ENCODE measurements around the gene EEIG1. TPM values are rescaled to one million over a fixed set of nuclear protein-coding genes. Genes with fewer than 3 reads are reported as not detected.

The EEIG1 gene
- total RNA-seq, 1 donor from 2014 or later: 27.3 TPM

DNA sequence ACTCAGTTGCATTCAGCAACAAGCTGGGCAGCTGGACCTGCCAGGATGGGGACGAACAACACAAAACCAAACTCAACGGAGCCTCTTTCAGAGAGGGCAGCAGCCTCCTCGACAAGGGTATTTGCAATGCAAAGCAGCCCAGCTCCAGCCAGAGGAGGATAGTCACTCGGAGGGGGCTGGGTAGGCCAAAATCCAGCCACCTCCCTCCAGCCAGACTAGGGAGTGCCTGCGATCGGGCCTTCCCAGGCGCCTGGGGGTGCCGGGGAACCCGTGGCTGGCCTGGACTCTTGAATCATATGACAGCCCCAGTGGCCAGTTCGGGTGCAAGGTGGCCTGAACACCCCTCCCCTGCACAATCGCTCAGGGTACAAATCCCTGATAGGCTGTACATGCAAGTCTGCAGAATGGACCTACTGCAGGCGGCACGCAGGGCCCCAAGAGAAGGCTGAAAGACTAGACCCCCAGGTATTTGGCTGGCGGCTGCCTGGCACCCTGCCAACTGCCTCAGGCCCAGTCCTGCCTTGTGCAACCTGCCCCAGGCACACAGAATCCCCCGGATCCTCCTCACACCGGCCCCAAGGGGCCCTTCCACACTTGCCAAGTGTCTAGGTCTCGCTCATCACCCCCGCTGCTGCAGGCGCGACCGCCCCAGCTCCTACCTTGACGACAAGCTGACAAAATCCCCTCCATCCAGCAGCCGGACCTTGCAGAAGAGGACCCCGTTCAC lies 1.3 kb downstream of the EEIG1 start:
- TF ChIP-seq, protein P1, sequence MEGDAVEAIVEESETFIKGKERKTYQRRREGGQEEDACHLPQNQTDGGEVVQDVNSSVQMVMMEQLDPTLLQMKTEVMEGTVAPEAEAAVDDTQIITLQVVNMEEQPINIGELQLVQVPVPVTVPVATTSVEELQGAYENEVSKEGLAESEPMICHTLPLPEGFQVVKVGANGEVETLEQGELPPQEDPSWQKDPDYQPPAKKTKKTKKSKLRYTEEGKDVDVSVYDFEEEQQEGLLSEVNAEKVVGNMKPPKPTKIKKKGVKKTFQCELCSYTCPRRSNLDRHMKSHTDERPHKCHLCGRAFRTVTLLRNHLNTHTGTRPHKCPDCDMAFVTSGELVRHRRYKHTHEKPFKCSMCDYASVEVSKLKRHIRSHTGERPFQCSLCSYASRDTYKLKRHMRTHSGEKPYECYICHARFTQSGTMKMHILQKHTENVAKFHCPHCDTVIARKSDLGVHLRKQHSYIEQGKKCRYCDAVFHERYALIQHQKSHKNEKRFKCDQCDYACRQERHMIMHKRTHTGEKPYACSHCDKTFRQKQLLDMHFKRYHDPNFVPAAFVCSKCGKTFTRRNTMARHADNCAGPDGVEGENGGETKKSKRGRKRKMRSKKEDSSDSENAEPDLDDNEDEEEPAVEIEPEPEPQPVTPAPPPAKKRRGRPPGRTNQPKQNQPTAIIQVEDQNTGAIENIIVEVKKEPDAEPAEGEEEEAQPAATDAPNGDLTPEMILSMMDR (IDR thresholded peaks at IDR 0.05; ENCODE audit: unreplicated experiment): no peak
- no peaks in the 10 kb centered on the region for H3K36me3 Mint-ChIP-seq (ENCODE audit: low read depth, unreplicated experiment)
- peaks cover 10% of the 10 kb centered on the region for H3K27me3 Mint-ChIP-seq (ENCODE audit: unreplicated experiment)
- H3K4me3 Mint-ChIP-seq (ENCODE audit: unreplicated experiment): peak overlapping the region; percentile 94
- H3K4me1 Mint-ChIP-seq (ENCODE audit: unreplicated experiment): peaks cover 21% of the 10 kb centered on the region
- H3K9me3 Mint-ChIP-seq (ENCODE audit: unreplicated experiment): no peaks in the 10 kb centered on the region
- H3K27ac Mint-ChIP-seq (ENCODE audit: unreplicated experiment): peak overlapping the region; percentile 18
- DNase-seq (ENCODE audit: low spot score): no peak

DNA sequence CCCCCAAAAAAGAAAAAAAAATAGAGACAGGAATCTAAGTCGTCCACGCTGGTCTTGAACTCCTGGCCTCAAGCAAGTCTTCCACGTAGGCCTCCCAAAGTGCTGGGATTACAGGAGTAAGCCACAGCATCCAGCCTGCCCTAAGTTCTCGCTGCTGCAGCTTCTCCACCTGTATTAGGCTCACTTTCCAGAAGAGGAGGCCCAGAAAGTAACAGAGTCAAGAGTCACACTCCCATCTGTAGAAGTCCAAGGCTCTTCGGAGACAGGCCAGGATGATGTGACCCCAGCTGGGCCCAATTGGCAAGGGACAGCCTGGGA lies 1.8 kb downstream of the EEIG1 start:
- no peaks in the 10 kb centered on the region for H3K9me3 Mint-ChIP-seq (ENCODE audit: unreplicated experiment)
- no peak overlapping the region for H3K27ac Mint-ChIP-seq (ENCODE audit: unreplicated experiment)
- H3K4me3 Mint-ChIP-seq (ENCODE audit: unreplicated experiment): peak overlapping the region; percentile 51
- no peaks in the 10 kb centered on the region for H3K36me3 Mint-ChIP-seq (ENCODE audit: low read depth, unreplicated experiment)
- H3K4me1 Mint-ChIP-seq (ENCODE audit: unreplicated experiment): peaks cover 21% of the 10 kb centered on the region
- peaks cover 12% of the 10 kb centered on the region for H3K27me3 Mint-ChIP-seq (ENCODE audit: unreplicated experiment)
- TF ChIP-seq, protein P1 (IDR thresholded peaks at IDR 0.05; ENCODE audit: unreplicated experiment): no peak
- no peak for DNase-seq (ENCODE audit: low spot score)

DNA sequence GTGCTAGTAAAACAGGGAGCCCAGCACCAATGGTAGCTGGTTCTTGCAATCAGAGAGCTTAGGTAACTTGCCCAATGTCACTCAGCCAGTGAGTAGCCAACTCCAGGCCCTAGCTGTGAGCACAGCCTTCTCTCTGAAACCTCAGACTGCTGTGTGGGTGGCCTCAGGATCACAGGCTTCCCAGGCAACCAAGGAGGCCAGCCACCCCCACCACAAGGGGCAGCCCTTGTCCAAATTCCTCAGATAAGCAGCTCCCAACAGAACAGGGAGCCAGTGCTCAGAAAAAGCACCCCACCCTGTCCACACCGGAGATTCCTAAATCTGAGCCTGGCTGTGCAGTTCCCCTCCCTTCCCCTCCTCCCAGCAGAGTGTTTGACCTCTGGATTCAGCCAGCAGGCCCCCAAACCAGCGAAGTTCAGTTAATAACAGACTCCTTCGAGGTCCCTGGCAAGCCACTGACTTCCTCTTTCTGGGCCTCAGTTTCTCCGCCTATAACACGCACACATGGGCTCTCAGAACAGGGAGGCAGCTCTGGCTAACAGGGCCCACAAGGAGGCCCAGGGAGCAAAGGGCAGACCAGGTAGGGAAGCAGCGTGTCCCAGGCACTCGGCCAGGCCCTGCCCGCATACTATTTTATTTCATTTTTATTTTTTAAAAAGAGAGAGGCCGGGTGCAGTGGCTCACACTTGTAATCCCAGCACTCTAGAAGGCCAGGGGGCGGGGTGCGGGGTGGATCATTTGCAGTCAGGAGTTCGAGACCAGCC lies 2.7 kb downstream of the EEIG1 start:
- Mint-ChIP-seq H3K9me3 (ENCODE audit: unreplicated experiment) (no peaks in the 10 kb centered on the region), H3K36me3 (ENCODE audit: low read depth, unreplicated experiment) (no peaks in the 10 kb centered on the region), H3K27ac (ENCODE audit: unreplicated experiment) (no peak overlapping the region), H3K27me3 (ENCODE audit: unreplicated experiment) (peaks cover 12% of the 10 kb centered on the region), H3K4me1 (ENCODE audit: unreplicated experiment) (peaks cover 21% of the 10 kb centered on the region), H3K4me3 (ENCODE audit: unreplicated experiment) (no peak overlapping the region)
- TF ChIP-seq, protein P1 (IDR thresholded peaks at IDR 0.05; ENCODE audit: unreplicated experiment): no peak
- DNase-seq (ENCODE audit: low spot score): no peak

DNA sequence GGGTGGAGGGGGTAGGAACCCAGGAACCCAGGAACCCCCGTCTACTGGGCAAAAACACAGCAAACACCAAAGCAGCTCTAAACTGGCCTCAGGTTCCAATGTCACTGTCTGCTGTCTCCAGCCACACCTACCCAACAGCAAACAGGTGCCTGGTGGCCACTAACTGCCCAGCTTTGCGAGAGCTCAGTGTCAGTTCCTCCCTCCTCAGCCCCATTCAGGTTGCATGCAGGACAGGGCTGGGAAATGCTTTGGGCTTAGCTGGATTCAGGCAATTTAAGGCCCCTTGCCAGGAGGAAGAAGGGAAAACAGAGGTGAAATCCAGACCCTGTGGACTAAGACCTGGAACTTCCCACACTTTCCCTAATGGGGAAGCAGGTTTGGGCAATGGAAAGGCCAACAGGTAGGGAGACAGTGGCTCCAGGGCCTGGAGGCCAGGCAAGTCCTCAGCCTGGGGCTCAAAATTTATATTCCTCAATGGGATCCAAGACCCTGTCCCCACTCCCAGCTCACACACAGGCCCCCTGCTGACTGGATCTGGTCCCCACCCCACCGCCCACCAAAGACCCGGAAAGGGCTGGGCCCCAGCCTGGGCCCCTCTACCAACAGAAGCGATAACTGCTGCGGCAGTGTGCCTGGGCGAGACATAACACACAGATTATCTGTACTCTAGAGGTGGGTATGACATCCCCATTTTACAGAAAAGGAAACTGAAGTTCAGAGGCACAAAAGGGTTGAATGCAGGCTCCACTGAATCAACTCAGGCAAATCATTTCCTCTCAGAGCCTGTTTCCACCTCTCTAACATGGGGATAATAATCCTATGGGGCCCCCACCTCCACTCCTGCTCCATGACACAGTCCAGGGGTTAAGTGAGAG lies 3.5 kb downstream of the EEIG1 start:
- no peak for DNase-seq (ENCODE audit: low spot score)
- Mint-ChIP-seq H3K27me3 (ENCODE audit: unreplicated experiment) (peaks cover 16% of the 10 kb centered on the region), H3K4me1 (ENCODE audit: unreplicated experiment) (peaks cover 17% of the 10 kb centered on the region), H3K9me3 (ENCODE audit: unreplicated experiment) (no peaks in the 10 kb centered on the region), H3K36me3 (ENCODE audit: low read depth, unreplicated experiment) (no peaks in the 10 kb centered on the region), H3K4me3 (ENCODE audit: unreplicated experiment) (no peak overlapping the region), H3K27ac (ENCODE audit: unreplicated experiment) (no peak overlapping the region)
- TF ChIP-seq, protein P1 (IDR thresholded peaks at IDR 0.05; ENCODE audit: unreplicated experiment): no peak
